GM12874 (cell line): Measurements from ENCODE around the gene PTPRU.

Source experiments
- TF ChIP-seq, protein P1 (sequence below): IDR thresholded peaks from 2 replicates; pipeline ENCODE4 v1.5.1; 2011; ENCODE audit warnings: low read depth, mild to moderate bottlenecking, control low read depth, low read length, moderate library complexity; ENCODE audit not compliant: insufficient read depth

The PTPRU gene

DNA sequence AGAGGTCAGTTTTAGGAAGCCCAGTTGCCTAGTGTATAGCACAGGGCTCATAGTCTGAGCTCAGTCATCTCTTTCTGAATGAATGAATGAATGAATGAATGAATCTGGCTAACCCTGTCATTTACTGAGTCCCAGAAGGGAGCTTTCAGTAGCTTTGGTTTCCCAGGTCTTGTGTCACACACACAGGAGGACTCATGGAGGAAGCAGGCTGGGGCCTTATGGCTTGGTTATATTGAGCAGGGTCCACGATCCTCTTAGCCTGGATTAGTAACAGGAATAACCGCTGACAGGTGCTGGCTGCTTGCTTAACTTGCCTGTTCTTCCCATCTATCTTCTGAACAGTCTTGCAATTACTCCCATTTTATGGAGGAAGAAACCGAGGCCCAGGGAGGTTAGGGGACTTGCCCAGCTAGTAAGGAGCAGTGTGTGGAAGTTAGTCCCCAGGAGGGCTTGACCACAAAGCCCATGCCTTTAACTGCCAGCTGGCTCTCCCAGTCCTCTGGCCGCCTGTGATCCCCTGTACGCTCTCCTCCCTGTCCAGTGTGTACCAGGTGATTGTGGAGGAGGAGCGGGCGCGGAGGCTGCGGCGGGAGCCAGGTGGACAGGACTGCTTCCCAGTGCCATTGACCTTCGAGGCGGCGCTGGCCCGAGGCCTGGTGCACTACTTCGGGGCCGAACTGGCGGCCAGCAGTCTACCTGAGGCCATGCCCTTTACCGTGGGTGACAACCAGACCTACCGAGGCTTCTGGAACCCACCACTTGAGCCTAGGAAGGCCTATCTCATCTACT is 46.0 kb downstream of the PTPRU start:
- TF ChIP-seq, protein P1, sequence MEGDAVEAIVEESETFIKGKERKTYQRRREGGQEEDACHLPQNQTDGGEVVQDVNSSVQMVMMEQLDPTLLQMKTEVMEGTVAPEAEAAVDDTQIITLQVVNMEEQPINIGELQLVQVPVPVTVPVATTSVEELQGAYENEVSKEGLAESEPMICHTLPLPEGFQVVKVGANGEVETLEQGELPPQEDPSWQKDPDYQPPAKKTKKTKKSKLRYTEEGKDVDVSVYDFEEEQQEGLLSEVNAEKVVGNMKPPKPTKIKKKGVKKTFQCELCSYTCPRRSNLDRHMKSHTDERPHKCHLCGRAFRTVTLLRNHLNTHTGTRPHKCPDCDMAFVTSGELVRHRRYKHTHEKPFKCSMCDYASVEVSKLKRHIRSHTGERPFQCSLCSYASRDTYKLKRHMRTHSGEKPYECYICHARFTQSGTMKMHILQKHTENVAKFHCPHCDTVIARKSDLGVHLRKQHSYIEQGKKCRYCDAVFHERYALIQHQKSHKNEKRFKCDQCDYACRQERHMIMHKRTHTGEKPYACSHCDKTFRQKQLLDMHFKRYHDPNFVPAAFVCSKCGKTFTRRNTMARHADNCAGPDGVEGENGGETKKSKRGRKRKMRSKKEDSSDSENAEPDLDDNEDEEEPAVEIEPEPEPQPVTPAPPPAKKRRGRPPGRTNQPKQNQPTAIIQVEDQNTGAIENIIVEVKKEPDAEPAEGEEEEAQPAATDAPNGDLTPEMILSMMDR: no peak

DNA sequence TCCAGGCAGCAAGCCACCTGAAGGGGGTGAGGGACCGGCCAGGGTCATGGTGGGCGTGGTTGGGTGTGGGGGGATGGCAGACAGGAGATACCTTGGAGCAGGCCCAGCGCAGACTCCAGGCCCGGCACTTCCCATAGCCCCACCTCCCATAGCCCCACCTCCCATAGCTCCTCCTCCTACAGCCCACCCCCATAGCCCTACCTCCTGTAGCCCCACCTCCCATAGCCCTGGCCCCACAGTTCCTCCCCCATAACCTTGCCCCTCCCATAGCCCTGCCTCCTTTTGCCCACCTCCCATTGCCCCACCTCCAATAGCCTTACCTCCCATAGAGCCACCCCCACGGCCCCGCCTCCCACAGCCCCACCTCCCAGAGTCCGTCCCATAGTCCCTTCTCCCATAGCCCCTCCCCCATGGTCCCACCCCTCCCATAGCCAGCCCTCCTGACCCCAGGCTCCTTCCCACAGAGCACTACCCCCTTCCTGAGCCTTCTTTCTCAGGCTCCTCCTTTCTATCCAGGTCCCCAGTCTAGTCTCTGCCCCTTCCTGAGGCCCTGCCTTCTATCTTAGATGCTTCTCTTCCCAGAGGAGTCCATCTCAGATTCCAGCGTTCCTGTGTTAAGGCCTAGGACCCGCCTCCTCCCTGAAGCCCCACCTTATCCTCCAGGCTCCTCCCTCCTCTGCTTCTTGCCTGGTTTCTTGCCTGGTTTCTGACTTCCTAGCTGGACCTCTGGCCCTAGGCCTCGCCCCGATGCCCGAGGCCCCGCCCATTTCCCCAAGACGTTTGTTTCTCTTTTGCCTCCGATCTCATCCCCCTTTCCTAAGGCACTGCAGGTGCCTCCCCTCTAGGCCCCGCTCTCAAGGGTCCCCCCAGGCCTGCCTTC is 46.8 kb downstream of the PTPRU start:
- TF ChIP-seq, protein P1: no peak

DNA sequence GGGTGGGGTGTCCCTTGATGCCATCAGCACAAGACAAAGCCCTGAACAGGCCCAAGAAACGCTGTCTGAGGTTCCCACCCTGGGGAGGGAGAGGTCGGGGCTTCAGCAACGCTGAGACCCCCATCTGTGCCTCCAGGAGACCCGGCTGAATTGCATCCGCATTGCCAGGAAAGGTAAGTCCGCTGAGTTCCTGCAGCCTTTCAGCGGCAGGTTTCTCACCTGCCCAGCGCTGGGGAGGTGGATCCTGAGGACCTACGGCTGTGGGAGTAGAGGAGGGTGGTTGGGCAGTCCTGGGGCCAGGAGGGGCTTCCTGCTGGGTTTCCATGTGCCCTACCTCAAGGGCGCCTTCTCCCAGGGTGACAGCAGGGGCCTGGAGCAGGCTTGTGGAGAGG is 47.5 kb downstream of the PTPRU start:
- TF ChIP-seq, protein P1: no peak

DNA sequence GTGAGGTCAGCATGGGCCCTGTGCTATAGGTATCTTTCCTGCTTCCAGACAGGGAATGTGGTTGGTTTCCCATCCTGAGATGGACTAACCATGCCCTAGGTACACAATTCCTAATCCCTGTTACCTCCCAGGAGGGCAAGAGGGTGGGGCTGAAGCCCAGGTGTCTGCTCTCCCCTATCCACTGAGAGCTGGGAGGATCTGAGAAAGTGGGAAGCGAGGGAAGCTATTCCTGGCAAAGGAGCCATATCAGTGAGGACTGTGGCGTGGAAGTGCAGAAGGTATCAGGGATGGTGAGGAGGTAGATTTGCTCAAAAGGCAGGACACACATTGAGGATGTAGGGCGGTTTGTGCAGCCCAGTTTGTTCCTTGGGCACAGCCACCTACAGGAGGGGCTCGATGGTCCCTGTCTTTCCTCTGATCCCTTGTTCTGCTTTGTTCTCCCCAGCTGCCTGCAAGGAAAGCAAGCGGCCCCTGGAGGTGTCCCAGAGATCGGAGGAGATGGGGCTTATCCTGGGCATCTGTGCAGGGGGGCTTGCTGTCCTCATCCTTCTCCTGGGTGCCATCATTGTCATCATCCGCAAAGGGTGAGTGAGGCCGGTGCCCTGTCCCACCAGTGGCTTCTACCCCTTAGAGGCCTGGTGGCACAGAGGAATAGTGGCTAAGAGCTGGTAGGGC is 48.1 kb downstream of the PTPRU start:
- TF ChIP-seq, protein P1: no peak

DNA sequence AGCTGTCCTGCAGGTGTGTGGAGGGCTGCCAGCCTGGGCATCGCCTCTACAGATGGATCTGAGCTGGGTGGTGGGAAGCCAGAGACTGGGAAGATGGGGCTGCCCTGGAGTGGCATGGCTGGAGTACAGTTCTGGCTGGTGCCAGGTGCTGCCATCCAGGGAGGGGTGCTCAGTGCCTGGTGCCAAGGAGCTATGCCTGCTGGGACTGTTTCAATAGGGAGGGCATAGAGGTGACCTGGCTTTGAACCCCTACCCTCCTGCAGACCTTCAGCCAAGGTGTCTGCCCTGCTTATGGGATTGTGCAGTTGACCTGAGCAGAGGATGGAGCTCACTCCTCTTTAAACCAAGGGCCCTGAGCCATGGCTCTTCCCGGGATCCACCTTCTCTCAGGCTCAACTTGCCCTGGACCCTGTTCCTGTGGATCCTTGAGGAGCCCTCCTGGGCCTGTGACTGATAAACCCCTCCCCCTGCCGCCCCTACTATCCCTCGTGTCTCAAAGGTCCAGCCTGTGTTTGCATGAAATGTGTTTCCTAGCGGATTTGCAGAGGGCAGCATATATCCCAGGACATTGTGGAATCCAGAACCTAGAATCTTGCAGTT is 48.7 kb downstream of the PTPRU start:
- TF ChIP-seq, protein P1: no peak

DNA sequence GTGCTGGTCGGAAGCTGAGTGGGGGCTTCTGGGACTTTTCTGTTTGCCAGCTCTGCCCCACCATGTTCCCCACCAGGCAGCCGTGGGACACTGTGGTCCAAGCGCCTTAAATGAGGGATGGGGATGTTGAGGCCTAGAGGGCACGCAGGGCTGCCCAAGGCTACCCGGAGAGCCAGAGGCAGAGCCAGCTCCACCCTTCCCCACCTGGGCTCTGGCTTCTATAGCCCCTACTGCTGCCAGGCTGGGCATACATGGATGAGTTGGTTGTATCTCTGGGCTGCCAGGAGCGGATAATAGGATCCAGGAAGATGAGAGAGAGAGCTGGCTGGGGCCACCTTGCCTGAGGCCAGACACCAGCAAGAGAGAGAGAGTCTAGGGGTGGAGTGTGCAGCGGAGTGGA is 49.4 kb downstream of the PTPRU start:
- TF ChIP-seq, protein P1: no peak

DNA sequence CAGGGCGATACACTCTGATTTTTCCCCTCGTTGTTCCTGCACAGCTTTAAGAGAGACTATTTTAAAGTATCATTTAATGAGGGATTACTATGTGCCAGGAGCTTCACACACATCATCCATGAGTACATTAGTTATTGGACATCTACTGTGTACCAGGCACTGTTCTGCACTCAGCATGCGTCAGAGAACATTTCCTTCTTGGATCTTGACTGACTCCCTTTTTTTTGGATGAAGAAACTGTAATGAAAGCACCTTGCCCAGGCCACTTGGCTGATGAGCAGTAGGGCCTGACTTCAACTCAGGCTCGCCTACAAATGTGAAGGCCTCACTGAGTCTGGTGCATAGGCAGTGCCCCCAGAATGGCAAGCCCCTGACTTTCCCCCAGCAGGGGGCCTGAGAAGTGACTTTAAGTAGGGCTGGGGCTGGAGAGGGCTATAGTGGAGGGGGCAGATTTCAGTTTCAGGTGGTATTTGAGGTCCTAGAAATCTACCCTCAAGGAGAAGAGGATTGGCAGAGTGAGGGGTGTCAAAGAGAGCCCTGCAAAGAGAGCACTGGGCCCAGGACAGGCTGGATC is 50.0 kb downstream of the PTPRU start:
- TF ChIP-seq, protein P1: no peak
